GM12878 (cell line): Measurements from ENCODE around the gene DNAJB11. TPM values are rescaled to one million over a fixed set of nuclear protein-coding genes. Genes with fewer than 3 reads are reported as not detected.

Experiments
- ATAC-seq: fragments of 200-7000 bp; cut with Tn5 transposase; 3 replicates; pipeline ENCODE4 v1.9.1; 2020; ENCODE audit warnings: mild to moderate bottlenecking, moderate library complexity
- BruUV-seq: library from RNA; stranded (reverse); fragments of 400-500 nt; replicated peaks from 2 replicates; lab custom pipeline; 2021; lab: Mats Ljungman, UMichigan
- CTCF ChIA-PET: fragments of 300-600 bp; sonication (Branson Sonifier 250); formaldehyde crosslinking; extraction: SDS; loops from one replicate; lab custom pipeline; 2021; ENCODE audit warnings: inconsistent platforms; lab: Yijun Ruan, JAX
- POLR2A ChIA-PET: fragments of 350-600 bp; formaldehyde crosslinking; extraction: SDS; loops from one replicate; lab custom pipeline; 2021; ENCODE audit warnings: inconsistent platforms; lab: Charles Lee
- RAD21 ChIA-PET: fragments of 300-600 bp; sonication (Branson Sonifier 250); formaldehyde crosslinking; loops from one replicate; lab custom pipeline; 2023; ENCODE audit warnings: antibody characterized with exemption; ENCODE audit not compliant: unreplicated experiment; lab: Charles Lee
- SMC1A ChIA-PET: fragments of 300-600 bp; sonication (Branson Sonifier 250); formaldehyde crosslinking; loops from one replicate; lab custom pipeline; 2023; ENCODE audit not compliant: unreplicated experiment, uncharacterized antibody; lab: Charles Lee
- DNase-seq: peaks from one replicate; pipeline ENCODE4 v3.0.0-alpha.2; 2011; ENCODE audit warnings: low read depth, low spot score
- FAIRE-seq: peaks from 3 replicates; lab custom pipeline; 2011; peaks lifted over from hg19 to GRCh38; lab: Jason Lieb, UNC
- H2AFZ ChIP-seq: 2 replicates; pipeline ENCODE4 v1.6.0; 2011; ENCODE audit warnings: low read depth, low read length, control low read depth; ENCODE audit not compliant: control insufficient read depth
- H3K27ac ChIP-seq: 2 replicates; pipeline ENCODE4 v1.5.1; 2011; ENCODE audit warnings: control low read depth; ENCODE audit not compliant: control insufficient read depth, insufficient read depth
- H3K27me3 ChIP-seq, 2 experiments: replicated peaks in 1 of 2; 2 replicates each; pipeline versions ENCODE4 v1.6.0 to v1.6.1; 2011; ENCODE audit warnings: low read length in 1 of 2; ENCODE audit not compliant: control insufficient read depth in 2 of 2, insufficient read depth in 2 of 2
- H3K36me3 ChIP-seq, 2 experiments: 2 replicates each; pipeline ENCODE4 v1.5.1; 2011; ENCODE audit warnings: low read length in 1 of 2; ENCODE audit not compliant: control insufficient read depth in 2 of 2, insufficient read depth in 2 of 2
- H3K4me1 ChIP-seq: 2 replicates; pipeline ENCODE4 v1.6.1; 2011; ENCODE audit warnings: mild to moderate bottlenecking, low read length, moderate library complexity, mixed read lengths; ENCODE audit not compliant: control insufficient read depth, insufficient read depth
- H3K4me2 ChIP-seq: 2 replicates; pipeline ENCODE4 v1.6.0; 2011; ENCODE audit warnings: control low read depth; ENCODE audit not compliant: control insufficient read depth, insufficient read depth
- H3K4me3 ChIP-seq: fragments of 200-600 bp; sonication (generic); 2 replicates; pipeline ENCODE4 v1.5.1; 2016
- H3K79me2 ChIP-seq: 2 replicates; pipeline ENCODE4 v1.6.0; 2011; ENCODE audit warnings: low read length; ENCODE audit not compliant: control insufficient read depth, insufficient read depth
- H3K9ac ChIP-seq: 2 replicates; pipeline ENCODE4 v1.8.0; 2011; ENCODE audit warnings: low read length, control low read depth, mixed read lengths; ENCODE audit not compliant: control insufficient read depth, insufficient read depth
- H3K9me3 ChIP-seq: replicated peaks from 3 replicates; pipeline ENCODE4 v1.5.1; 2011; ENCODE audit warnings: mild to moderate bottlenecking, low read length; ENCODE audit not compliant: control insufficient read depth, insufficient read depth
- H4K20me1 ChIP-seq: 2 replicates; pipeline ENCODE4 v1.6.0; 2011; ENCODE audit not compliant: control insufficient read depth, insufficient read depth
- ATF3 ChIP-seq: IDR thresholded peaks from 2 replicates; pipeline ENCODE4 v1.6.1; 2011; ENCODE audit warnings: low read depth, mild to moderate bottlenecking, low read length, moderate library complexity, borderline replicate concordance; ENCODE audit errors: extremely low read depth
- CREB1 ChIP-seq: IDR thresholded peaks from 2 replicates; pipeline ENCODE4 v1.6.1; 2012; ENCODE audit warnings: low read depth, mild to moderate bottlenecking, inconsistent platforms
- CREM ChIP-seq: IDR thresholded peaks from 2 replicates; pipeline ENCODE4 v1.6.1; 2014; ENCODE audit warnings: antibody characterized with exemption, low read depth
- CUX1 ChIP-seq: IDR thresholded peaks from 2 replicates; pipeline ENCODE4 v1.6.1; 2012; ENCODE audit warnings: improper control_type of control experiment, low read depth, low read length; ENCODE audit not compliant: insufficient replicate concordance
- E2F4 ChIP-seq: IDR thresholded peaks from 2 replicates; pipeline ENCODE4 v1.6.1; 2012; ENCODE audit warnings: low read depth, low read length, improper control_type of control experiment
- EGR1 ChIP-seq, 2 experiments: IDR thresholded peaks; 1 replicate in 1 of 2; 2 replicates in 1 of 2; pipeline ENCODE4 v1.6.1; 2011 to 2012; ENCODE audit warnings: low read depth in 2 of 2, low read length in 2 of 2, borderline replicate concordance in 1 of 2, mild to moderate bottlenecking in 1 of 2, moderate library complexity in 1 of 2
- HCFC1 ChIP-seq: fragments of 150-350 bp; IDR thresholded peaks from 2 replicates; pipeline ENCODE4 v1.6.1; 2014; ENCODE audit warnings: low read length
- KDM1A ChIP-seq: fragments of 200-600 bp; sonication (generic); IDR thresholded peaks from 2 replicates; pipeline ENCODE4 v1.6.1; 2016; ENCODE audit warnings: borderline replicate concordance
- MAX ChIP-seq: IDR thresholded peaks from 2 replicates; pipeline ENCODE4 v1.6.1; 2012; ENCODE audit warnings: low read depth, low read length, improper control_type of control experiment
- MEF2A ChIP-seq: IDR thresholded peaks from 2 replicates; pipeline ENCODE4 v1.6.1; 2011; ENCODE audit warnings: low read depth, mild to moderate bottlenecking, low read length, moderate library complexity; ENCODE audit not compliant: insufficient read depth
- POLR2AphosphoS2 ChIP-seq: IDR thresholded peaks from 2 replicates; pipeline ENCODE4 v1.6.1; 2011; ENCODE audit warnings: low read depth, mild to moderate bottlenecking, low read length, improper control_type of control experiment, moderate library complexity
- STAT3 ChIP-seq: IDR thresholded peaks from 2 replicates; pipeline ENCODE4 v1.6.1; 2011; ENCODE audit warnings: low read depth, low read length, improper control_type of control experiment
- TCF3 ChIP-seq: IDR thresholded peaks from 2 replicates; pipeline ENCODE4 v1.6.1; 2012; ENCODE audit warnings: low read depth, mild to moderate bottlenecking, low read length, borderline replicate concordance; ENCODE audit not compliant: insufficient read depth
- YBX1 ChIP-seq: fragments of 450-650 bp; IDR thresholded peaks from 2 replicates; pipeline ENCODE4 v1.6.1; 2016; ENCODE audit warnings: antibody characterized with exemption
- ZBED1 ChIP-seq: IDR thresholded peaks from 2 replicates; pipeline ENCODE4 v1.6.1; 2016; ENCODE audit warnings: borderline replicate concordance
- ZNF217 ChIP-seq: fragments of 450-650 bp; IDR thresholded peaks from 2 replicates; pipeline ENCODE4 v1.6.1; 2017; ENCODE audit warnings: antibody characterized with exemption, mild to moderate bottlenecking
- ZNF622 ChIP-seq: fragments of 450-650 bp; IDR thresholded peaks from 2 replicates; pipeline ENCODE4 v1.6.1; 2017; ENCODE audit warnings: mild to moderate bottlenecking, inconsistent platforms
- WGBS: methylation state at CpG from one replicate; pipeline ENCODE4 v1.1.6; 2016; ENCODE audit warnings: low lambda C conversion rate; ENCODE audit not compliant: insufficient replicate concordance, insufficient coverage; ENCODE audit errors: missing lambda C conversion rate; 5-methylcytosine and 5-hydroxymethylcytosine counted together
- in situ Hi-C: fragments of 300-500 bp; cut with MboI; formaldehyde crosslinking; loops from 9 replicates; pipeline ENCODE4 v1.14.3; 2018; ENCODE audit warnings: mixed read lengths
- intact Hi-C: fragments of 100-400 bp; cut with micrococcal nuclease; formaldehyde crosslinking; loops from one replicate; pipeline ENCODE4 v1.14.2; 2022; ENCODE audit not compliant: unreplicated experiment
- polyA plus RNA-seq, 11 experiments: library from polyadenylated mRNA; depleted of rRNA in 4 of 11; unstranded in 6 of 11; stranded (reverse) in 5 of 11; fragments of >200 nt; fragmentation: Nextera tagmentation in 4 of 11; fragmentation: Illumina TruSeq in 1 of 11; extraction: Ambion mirVana in 4 of 11; extraction: Trizol in 1 of 11; gene quantifications; 1 replicate in 1 of 11; 2 replicates in 10 of 11; pipeline versions ENCODE4 v1.2.1 to v1.2.3, GENCODE V29; 2011 to 2016; ENCODE audit warnings: inconsistent platforms in 2 of 11, missing spikeins in 2 of 11, low read depth in 1 of 11
- total RNA-seq, 4 experiments: library from RNA; depleted of rRNA in 3 of 4; stranded (reverse); fragments of >200 nt in 3 of 4; fragmentation: Illumina TruSeq in 1 of 4; extraction: Trizol in 1 of 4; gene quantifications; 2 replicates each; pipeline versions ENCODE4 v1.2.1 to v1.2.3, GENCODE V29; 2013 to 2021

DNAJB11 gene
- total and polyA plus RNA-seq, 10 of the 15 experiments (the other 5 are each of a cell fraction or from before 2014, with no cell fraction given), result 16.2 to 135 (median 57.8) TPM

GRCh38 chr3:186612065-186612464 is 41.5 kb downstream of the DNAJB11 start:
- H2AFZ ChIP-seq, result no peak overlapping the region
- no peak overlapping the region for H3K27ac ChIP-seq
- intact Hi-C loops, result loop anchor here (10.0 kb wide), 1 partner anchor 553 kb away; no protein-coding TSS in a partner anchor
- CTCF ChIA-PET, result interaction anchor here (0.8 to 7.7 kb wide), 3 partner anchors 10 to 352 kb away, joined by 4 to 183 read pairs (median 36); no protein-coding TSS in a partner anchor
- FAIRE-seq, result no peak
- ATAC-seq, result no peak
- SMC1A ChIA-PET, result interaction anchor here (0.6 kb wide), 1 partner anchor 475 kb away, joined by 3 read pairs; no protein-coding TSS in a partner anchor
- H3K4me2 ChIP-seq, result no peak overlapping the region
- RAD21 ChIA-PET, result interaction anchor here (0.9 kb wide), 1 partner anchor 553 kb away, joined by 3 read pairs; no protein-coding TSS in a partner anchor
- peaks cover 2 to 3% of the 10 kb centered on the region in 2 experiments; a peak in 3 of 4 replicates for H3K27me3 ChIP-seq
- no peaks in the 10 kb centered on the region for H3K9me3 ChIP-seq
- H4K20me1 ChIP-seq, result no peaks in the 10 kb centered on the region
- no peak overlapping the region for H3K4me3 ChIP-seq
- BruUV-seq, result no TSS peak
- in situ Hi-C loops, result no loop called here
- no peak overlapping the region for H3K9ac ChIP-seq
- 8% methylated on average over 5 of the region's 5 CpGs for WGBS
- no peaks in the 10 kb centered on the region for H3K36me3 ChIP-seq
- H3K79me2 ChIP-seq, result no peaks in the 10 kb centered on the region
- DNase-seq, result no peak
- POLR2A ChIA-PET, result interaction anchor here (0.6 kb wide), 1 partner anchor 588 kb away, joined by 3 read pairs; no protein-coding TSS in a partner anchor
- peaks cover 7% of the 10 kb centered on the region for H3K4me1 ChIP-seq
- TF ChIP-seq CREM (no peak), YBX1 (no peak), MAX (no peak), HCFC1 (no peak), CREB1 (no peak), ZNF217 (no peak), STAT3 (no peak), EGR1 (IDR thresholded peaks at IDR 0.05; ENCODE audit: borderline replicate concordance in 1 of 2, low read depth in 2 of 2, low read length in 2 of 2) (no peak), ATF3 (no peak), CUX1 (no peak), POLR2AphosphoS2 (no peak), E2F4 (no peak), TCF3 (no peak), MEF2A (no peak), ZNF622 (no peak), KDM1A (no peak), ZBED1 (no peak)
